Fibroblast of the aortic adventitia (primary cell): ENCODE measurements around the gene CCDC136. TPM values are rescaled to one million over a fixed set of nuclear protein-coding genes. Genes with fewer than 3 reads are reported as not detected.

Experiments
- DNase-seq: peaks from one replicate; pipeline ENCODE4 v3.0.0-alpha.2; 2010; ENCODE audit warnings: low read depth
- H3K4me3 ChIP-seq: 2 replicates; pipeline ENCODE4 v1.5.1; 2011; ENCODE audit warnings: low read depth, mild to moderate bottlenecking, control low read depth, low read length, moderate library complexity
- CTCF ChIP-seq: IDR thresholded peaks from 2 replicates; pipeline ENCODE4 v1.5.1; 2011; ENCODE audit warnings: mild to moderate bottlenecking, low read length, control low read depth, inconsistent platforms; ENCODE audit not compliant: insufficient read depth
- total RNA-seq: library from RNA; depleted of rRNA; stranded (reverse); fragments of >200 nt; gene quantifications from 2 replicates; pipeline ENCODE4 v1.2.3, GENCODE V29; 2012; ENCODE audit warnings: low replicate concordance

CCDC136 gene
- total RNA-seq, 1 donor = 9.9 TPM

GRCh38 chr7:128801667-128802418 is 10.1 kb downstream of the CCDC136 start:
- no peak for DNase-seq
- H3K4me3 ChIP-seq = no peak overlapping the region
- TF ChIP-seq CTCF = no peak

GRCh38 chr7:128804484-128804883 is 12.7 kb downstream of the CCDC136 start:
- H3K4me3 ChIP-seq = no peak overlapping the region
- no peak for TF ChIP-seq CTCF
- no peak for DNase-seq

- DNase-seq = peak; percentile 41
- no peak for TF ChIP-seq CTCF
- H3K4me3 ChIP-seq = no peak overlapping the region
Observed at GRCh38 chr7:128805225-128805624, 13.5 kb downstream of the CCDC136 start.

GRCh38 chr7:128807191-128807590 is 15.4 kb downstream of the CCDC136 start:
- DNase-seq = no peak
- no peak for TF ChIP-seq CTCF
- H3K4me3 ChIP-seq = no peak overlapping the region

- TF ChIP-seq CTCF = no peak
- DNase-seq = no peak
- H3K4me3 ChIP-seq = no peak overlapping the region
Observed at GRCh38 chr7:128809363-128809762, 17.6 kb downstream of the CCDC136 start.

- TF ChIP-seq CTCF = no peak
- no peak overlapping the region for H3K4me3 ChIP-seq
- DNase-seq = no peak
Observed at GRCh38 chr7:128810473-128810872, 18.7 kb downstream of the CCDC136 start.

GRCh38 chr7:128810997-128811396 is 19.2 kb downstream of the CCDC136 start:
- TF ChIP-seq CTCF = no peak
- no peak overlapping the region for H3K4me3 ChIP-seq
- no peak for DNase-seq
